Loucy (cell line): Measurements from ENCODE around the gene RPS6KA2.

Experiments used
- H2AFZ ChIP-seq: fragments of 200-600 bp; sonication (generic); 2 replicates; pipeline ENCODE4 v1.6.0; 2016; ENCODE audit warnings: antibody characterized with exemption, mild to moderate bottlenecking, low read length, moderate library complexity
- H3F3A ChIP-seq: fragments of 200-600 bp; 2 replicates; pipeline ENCODE4 v1.6.0; 2016; ENCODE audit warnings: antibody characterized with exemption, low read depth, mild to moderate bottlenecking
- H3K27me3 ChIP-seq: fragments of 200-600 bp; sonication (generic); 2 replicates; pipeline ENCODE4 v1.6.1; 2014; ENCODE audit warnings: low read length, mild to moderate bottlenecking; ENCODE audit not compliant: insufficient read depth, poor library complexity, severe bottlenecking
- H3K36me3 ChIP-seq: fragments of 200-600 bp; sonication (generic); 2 replicates; pipeline ENCODE4 v1.6.1; 2016; ENCODE audit warnings: low read length; ENCODE audit not compliant: insufficient read depth
- H3K4me1 ChIP-seq: fragments of 200-600 bp; sonication (generic); 2 replicates; pipeline ENCODE4 v1.5.1; 2014; ENCODE audit warnings: low read length, mild to moderate bottlenecking; ENCODE audit not compliant: insufficient read depth, poor library complexity, severe bottlenecking
- H3K4me2 ChIP-seq: fragments of 200-600 bp; sonication (generic); 2 replicates; pipeline ENCODE4 v1.6.0; 2014; ENCODE audit warnings: antibody characterized with exemption, low read length, low read depth, mild to moderate bottlenecking; ENCODE audit not compliant: poor library complexity, severe bottlenecking
- H3K4me3 ChIP-seq: fragments of 200-600 bp; sonication (generic); 2 replicates; pipeline ENCODE4 v1.5.1; 2014; ENCODE audit warnings: low read length, mild to moderate bottlenecking, mixed read lengths; ENCODE audit not compliant: poor library complexity, severe bottlenecking
- H3K79me2 ChIP-seq: fragments of 200-600 bp; sonication (generic); 2 replicates; pipeline ENCODE4 v1.6.1; 2014; ENCODE audit warnings: low read length; ENCODE audit not compliant: insufficient read depth
- H3K9ac ChIP-seq: fragments of 200-600 bp; sonication (generic); 2 replicates; pipeline ENCODE4 v1.6.0; 2014; ENCODE audit warnings: mild to moderate bottlenecking, low read depth, low read length, moderate library complexity; ENCODE audit not compliant: poor library complexity, severe bottlenecking
- H3K9me2 ChIP-seq: fragments of 200-600 bp; sonication (generic); replicated peaks from 2 replicates; pipeline ENCODE4 v1.6.1; 2016; ENCODE audit warnings: low read depth, low read length, mixed read lengths
- H3K9me3 ChIP-seq: fragments of 200-600 bp; sonication (generic); 2 replicates; pipeline ENCODE4 v1.6.1; 2014; ENCODE audit warnings: mild to moderate bottlenecking, antibody characterized with exemption, low read length, low read depth; ENCODE audit not compliant: insufficient read depth
- H4K20me1 ChIP-seq: fragments of 200-600 bp; sonication (generic); 2 replicates; pipeline ENCODE4 v1.6.0; 2014; ENCODE audit warnings: antibody characterized with exemption, low read length, mild to moderate bottlenecking; ENCODE audit not compliant: insufficient read depth, poor library complexity, severe bottlenecking
- CTCF ChIP-seq: fragments of 200-600 bp; sonication (generic); conservative IDR thresholded peaks from 2 replicates; pipeline ENCODE4 v1.5.1; 2014; ENCODE audit warnings: mild to moderate bottlenecking, antibody characterized with exemption, low read length
- EZH2phosphoT487 ChIP-seq: fragments of 200-600 bp; IDR thresholded peaks from 2 replicates; pipeline ENCODE4 v1.6.1; 2018; ENCODE audit warnings: antibody characterized with exemption, mild to moderate bottlenecking, moderate library complexity, borderline replicate concordance

RPS6KA2 gene

GRCh38 chr6:166561771-166562359 is 65.2 kb downstream of the RPS6KA2 start:
- no peaks in the 10 kb centered on the region for H3K36me3 ChIP-seq
- H3K9ac ChIP-seq = no peak overlapping the region
- H3K27me3 ChIP-seq = no peaks in the 10 kb centered on the region
- H3K4me2 ChIP-seq = no peak overlapping the region
- no peaks in the 10 kb centered on the region for H3K9me2 ChIP-seq
- TF ChIP-seq EZH2phosphoT487 = no peak
- TF ChIP-seq CTCF = no peak
- no peaks in the 10 kb centered on the region for H3K9me3 ChIP-seq
- H2AFZ ChIP-seq = no peak overlapping the region
- no peaks in the 10 kb centered on the region for H4K20me1 ChIP-seq
- no peak overlapping the region for H3K4me3 ChIP-seq
- H3F3A ChIP-seq = no peaks in the 10 kb centered on the region
- H3K4me1 ChIP-seq = peaks cover 6% of the 10 kb centered on the region
- H3K79me2 ChIP-seq = no peaks in the 10 kb centered on the region

GRCh38 chr6:166560222-166560621 is 66.8 kb downstream of the RPS6KA2 start:
- H3K36me3 ChIP-seq = no peaks in the 10 kb centered on the region
- no peak overlapping the region for H3K9ac ChIP-seq
- H3K27me3 ChIP-seq = no peaks in the 10 kb centered on the region
- no peaks in the 10 kb centered on the region for H4K20me1 ChIP-seq
- H2AFZ ChIP-seq = no peak overlapping the region
- H3K9me2 ChIP-seq = no peaks in the 10 kb centered on the region
- H3F3A ChIP-seq = no peaks in the 10 kb centered on the region
- no peak overlapping the region for H3K4me3 ChIP-seq
- no peaks in the 10 kb centered on the region for H3K9me3 ChIP-seq
- TF ChIP-seq CTCF = no peak
- TF ChIP-seq EZH2phosphoT487 = no peak
- H3K79me2 ChIP-seq = no peaks in the 10 kb centered on the region
- peaks cover 11% of the 10 kb centered on the region for H3K4me1 ChIP-seq
- no peak overlapping the region for H3K4me2 ChIP-seq

GRCh38 chr6:166559662-166560061 is 67.4 kb downstream of the RPS6KA2 start:
- Histone ChIP-seq H3K4me1 (peaks cover 11% of the 10 kb centered on the region), H3K27me3 (no peaks in the 10 kb centered on the region), H3K4me3 (no peak overlapping the region), H3K9me3 (no peaks in the 10 kb centered on the region), H3K9me2 (no peaks in the 10 kb centered on the region), H2AFZ (no peak overlapping the region), H3K79me2 (no peaks in the 10 kb centered on the region), H3K9ac (no peak overlapping the region), H3K4me2 (no peak overlapping the region), H3K36me3 (no peaks in the 10 kb centered on the region), H3F3A (no peaks in the 10 kb centered on the region), H4K20me1 (no peaks in the 10 kb centered on the region)
- no peak for TF ChIP-seq EZH2phosphoT487
- TF ChIP-seq CTCF = no peak
